SH-SY5Y (cell line): ENCODE measurements around the gene GRM5.

Experiments used
- GATA2 ChIP-seq: IDR thresholded peaks from 2 replicates; pipeline ENCODE4 v1.6.1; 2011; ENCODE audit warnings: mild to moderate bottlenecking, low read depth, low read length
- GATA3 ChIP-seq: IDR thresholded peaks from 2 replicates; pipeline ENCODE4 v1.6.1; 2011; ENCODE audit warnings: low read depth, mild to moderate bottlenecking, low read length, moderate library complexity

DNA sequence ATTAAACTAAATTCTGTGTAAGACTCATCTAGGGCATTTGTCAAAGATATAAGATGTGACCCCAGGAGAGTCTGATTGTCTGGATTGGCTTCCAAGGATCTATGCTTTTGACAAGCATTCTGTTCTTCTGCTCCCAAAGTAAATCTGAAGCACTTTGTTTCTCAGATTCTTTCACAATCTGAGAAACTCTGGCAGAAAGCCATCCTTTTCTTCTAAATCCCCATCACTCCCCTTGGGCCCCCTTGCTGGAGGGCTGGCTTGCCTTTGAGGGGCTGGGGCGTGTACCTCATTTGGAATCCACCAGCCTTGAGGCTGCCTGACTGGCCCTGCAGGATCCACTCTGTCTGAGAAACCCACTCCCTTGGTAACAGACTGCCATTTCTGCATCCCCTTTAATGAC is 554.8 kb downstream of the GRM5 start:
- no peak for TF ChIP-seq GATA2
- no peak for TF ChIP-seq GATA3
